Anterior cingulate cortex (tissue), 58 donors: ENCODE data around the gene BRCC3.
A peak's percentile ranks its signal among the peaks of the same experiment; 100 is the strongest.

ENCODE experiments used
- DNase-seq, 58 donors: peaks; one replicate each; lab custom pipeline; 2025; lab: John Stamatoyannopoulos, UW

BRCC3 gene

GRCh38 chrX:155056877-155057792, 14.2 kb upstream of the BRCC3 start:
- DNase-seq: peak in 49 of 58 donors; percentile 0 to 44 (median 13)

- no peak for DNase-seq
These were observed 9.5 kb upstream of the BRCC3 start for GRCh38 chrX:155061760-155062159.

DNA sequence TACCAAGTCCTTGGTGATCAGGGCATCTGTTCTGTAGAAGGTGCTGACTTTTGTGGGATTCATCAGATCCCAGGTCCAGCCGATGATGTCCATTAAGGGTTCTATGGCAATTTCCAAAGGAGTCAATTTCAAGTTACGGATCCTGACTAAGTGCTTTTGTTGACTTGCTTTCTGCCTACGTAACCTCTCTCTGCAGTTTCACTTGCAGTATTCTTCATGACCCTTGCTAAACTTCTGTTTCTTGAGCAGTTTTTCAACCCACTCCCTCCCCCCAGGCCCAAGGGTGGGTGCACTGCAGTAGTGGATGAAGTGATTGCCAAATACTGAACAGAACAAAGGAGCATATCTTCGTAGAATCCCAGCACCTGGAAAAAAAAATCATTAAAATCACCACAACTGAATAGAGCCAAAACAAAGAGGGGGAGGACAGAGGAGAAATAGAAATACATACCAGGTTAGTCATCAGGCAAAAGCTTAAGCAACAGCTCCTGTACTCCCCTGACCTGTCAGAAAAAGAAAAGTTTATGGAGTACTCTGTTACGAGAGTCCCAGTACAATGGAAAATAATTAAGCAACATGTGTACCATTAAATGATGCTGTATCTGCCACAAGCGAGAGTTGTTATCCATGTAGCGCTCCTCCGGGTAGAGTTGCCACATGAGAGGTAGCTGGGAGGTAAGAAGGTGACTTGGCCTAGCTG, 6.1 kb upstream of the BRCC3 start:
- no peak for DNase-seq

DNA sequence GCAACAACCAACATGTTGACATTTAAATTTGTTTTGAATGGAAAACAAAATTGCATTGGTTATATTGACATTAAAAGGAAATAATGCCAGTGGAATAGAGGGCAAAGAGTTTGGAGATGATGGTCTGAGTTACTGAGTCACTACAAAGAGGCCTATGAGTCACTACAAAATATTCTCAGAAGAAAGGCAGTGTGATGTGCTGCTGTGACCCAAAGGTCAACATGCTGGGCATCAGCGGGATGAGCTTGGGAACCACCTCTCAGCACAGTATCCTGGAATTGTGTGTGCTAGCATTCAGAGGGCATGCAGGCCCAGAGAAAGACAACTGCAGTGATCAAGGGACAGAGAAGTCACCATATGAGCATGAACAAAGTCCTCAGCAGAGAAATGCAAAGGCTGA, 3.1 kb upstream of the BRCC3 start:
- no peak for DNase-seq

- DNase-seq: no peak
These were observed 1.9 kb upstream of the BRCC3 start for GRCh38 chrX:155069414-155069813.

DNA sequence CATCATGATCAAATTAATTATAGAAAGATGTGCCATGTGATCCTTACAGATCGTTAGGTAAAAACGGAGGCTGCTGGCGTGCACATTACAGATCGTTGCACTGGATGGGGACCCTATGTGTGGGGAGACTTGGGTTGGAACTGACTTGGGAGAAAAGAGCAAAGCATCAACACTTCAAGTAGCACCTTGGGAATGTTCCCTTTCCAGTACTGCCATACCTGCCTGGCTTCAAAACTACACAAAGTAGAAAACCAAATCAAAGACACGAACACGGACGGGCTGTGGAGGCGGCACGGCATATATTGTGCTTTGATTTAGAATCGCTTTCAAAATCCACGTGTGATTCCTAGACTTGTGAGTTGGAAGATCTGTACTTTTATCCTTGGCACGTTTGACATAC, 1.3 kb upstream of the BRCC3 start:
- DNase-seq: no peak

- DNase-seq: peak in 4 of 58 donors; percentile 2 to 40 (median 30)
These were observed 689 bp upstream of the BRCC3 start for GRCh38 chrX:155070663-155070974.

GRCh38 chrX:155071694-155072280, 479 bp downstream of the BRCC3 start:
- DNase-seq: peak in 8 of 58 donors; percentile 13 to 45 (median 27)

GRCh38 chrX:155086202-155086840, 15.0 kb downstream of the BRCC3 start:
- peak in 1 of 58 donors; percentile 1 for DNase-seq

- DNase-seq: no peak
These were observed 15.8 kb downstream of the BRCC3 start for GRCh38 chrX:155086961-155087735.

DNA sequence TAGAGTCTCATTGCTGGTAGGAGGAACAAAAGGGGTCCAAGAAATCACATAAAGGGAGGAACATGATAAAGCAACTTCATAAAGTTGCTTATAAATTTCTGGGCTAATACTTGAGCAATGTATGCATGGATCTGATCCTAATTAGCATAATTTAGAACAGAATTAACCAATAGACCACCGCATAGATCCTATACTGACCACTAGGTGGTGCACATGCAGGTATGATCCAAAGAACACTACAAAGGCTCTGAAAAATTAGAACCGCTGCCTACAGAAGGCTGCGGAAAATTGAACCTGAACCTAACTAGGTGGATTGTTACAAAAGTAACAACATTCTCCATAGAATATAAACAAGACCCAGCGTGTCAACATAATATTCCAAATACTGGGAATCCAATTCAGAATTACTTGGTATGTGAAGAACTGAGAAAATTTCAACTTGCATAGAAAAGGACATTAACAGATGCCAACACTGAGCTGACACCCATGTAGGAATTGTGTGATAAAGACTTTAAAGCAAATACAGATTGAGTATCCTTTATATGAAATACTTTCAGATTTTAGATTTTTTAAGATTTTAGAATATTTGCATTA, 23.3 kb downstream of the BRCC3 start:
- DNase-seq: no peak

GRCh38 chrX:155105919-155106318, 34.6 kb downstream of the BRCC3 start:
- DNase-seq: no peak

DNA sequence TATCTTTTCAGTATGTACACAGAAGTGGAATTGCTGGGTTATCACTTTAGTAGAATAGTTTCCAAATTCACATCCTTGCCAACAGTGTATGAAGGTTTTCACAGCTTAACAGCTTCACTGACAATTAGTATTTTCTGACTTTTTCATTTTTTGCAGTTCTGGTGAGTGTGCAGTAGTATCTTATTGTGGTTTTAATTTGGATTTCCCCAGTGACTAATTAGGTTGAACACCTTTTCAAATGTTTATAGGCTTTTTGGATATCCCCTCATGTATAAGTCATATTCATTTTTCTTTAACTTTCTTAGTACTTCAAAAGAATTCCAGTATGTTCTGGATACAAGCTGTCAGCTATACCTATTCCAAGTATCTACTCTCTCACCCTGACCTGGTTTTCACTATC, 37.1 kb downstream of the BRCC3 start:
- DNase-seq: no peak

- no peak for DNase-seq
These were observed 40.9 kb downstream of the BRCC3 start for GRCh38 chrX:155112171-155112570.

DNA sequence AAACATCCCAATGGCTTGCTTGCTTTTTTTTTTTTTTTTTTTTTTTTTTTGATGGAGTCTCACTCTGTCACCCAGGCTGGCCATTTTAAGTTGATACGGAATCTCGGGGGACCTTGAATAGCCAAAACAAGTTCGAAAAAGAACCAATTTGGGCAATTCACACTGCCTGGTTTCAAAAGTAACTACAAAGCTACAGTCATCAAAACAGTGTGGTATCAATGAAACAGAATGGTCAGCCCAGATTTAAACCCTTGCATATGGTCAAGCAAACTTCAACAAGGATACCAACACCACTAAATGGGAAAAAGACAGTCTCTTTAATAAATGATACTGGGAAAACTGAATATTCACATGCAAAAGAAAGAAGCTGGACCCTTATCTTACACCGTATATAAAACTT, 41.8 kb downstream of the BRCC3 start:
- no peak for DNase-seq

- no peak for DNase-seq
These were observed 44.0 kb downstream of the BRCC3 start for GRCh38 chrX:155115174-155115819.

DNA sequence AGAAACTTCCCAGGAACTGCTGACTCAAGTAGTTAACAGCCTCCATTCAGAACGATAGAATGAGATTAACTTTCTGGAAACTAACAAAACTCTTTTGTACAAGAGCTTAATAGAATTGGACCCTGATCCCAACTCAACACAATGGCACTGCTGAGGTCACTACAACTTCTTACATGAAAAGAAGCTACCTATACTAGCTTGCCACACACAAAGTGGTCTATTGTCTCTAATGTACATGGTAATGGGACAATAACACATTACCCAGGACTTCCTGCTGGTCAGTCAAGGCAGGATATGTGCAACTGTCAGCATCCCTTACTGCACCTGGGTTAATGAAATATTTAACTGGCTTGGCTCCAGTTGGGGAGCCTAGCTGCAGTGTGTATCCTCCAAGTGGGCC, 56.2 kb downstream of the BRCC3 start:
- no peak for DNase-seq

DNA sequence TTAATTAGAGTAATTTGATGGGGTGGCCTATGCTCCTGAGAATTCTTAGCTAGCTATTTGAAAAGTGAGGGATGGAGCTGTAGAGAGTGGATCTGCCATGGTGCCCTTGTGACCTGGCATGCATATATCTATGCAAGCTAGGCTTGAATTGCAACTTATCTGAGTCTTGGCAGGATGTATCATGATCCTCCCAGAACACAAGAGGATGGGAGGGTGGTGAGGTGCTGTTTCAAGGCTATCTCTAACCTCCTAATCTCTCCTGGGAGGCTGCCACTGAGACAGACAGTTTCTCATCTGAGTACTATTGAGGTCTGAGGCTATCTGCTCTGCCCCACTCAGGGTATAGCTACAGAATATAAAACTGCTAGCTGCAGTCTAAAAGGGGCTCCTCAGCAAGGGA, 56.6 kb downstream of the BRCC3 start:
- no peak for DNase-seq

GRCh38 chrX:155132110-155132509, 60.8 kb downstream of the BRCC3 start:
- DNase-seq: no peak
